ENCODE data around the gene GPR143. TPM values are rescaled to one million over a fixed set of nuclear protein-coding genes. Genes with fewer than 3 reads are reported as not detected.

The GPR143 gene
- total and polyA plus RNA-seq, 2 of the 4 experiments (the other 2 are of a cell fraction) = 0.07 TPM; not detected in 1

GRCh38 chrX:9797384-9798360 lies 32.0 kb upstream of the GPR143 start (continued):
- TF ChIP-seq MAZ (IDR thresholded peaks at IDR 0.05; ENCODE audit: borderline replicate concordance, low read depth, low read length) = no peak
- no peak for TF ChIP-seq NFE2L2 (IDR thresholded peaks at IDR 0.05; ENCODE audit: low read depth, low read length)

DNA sequence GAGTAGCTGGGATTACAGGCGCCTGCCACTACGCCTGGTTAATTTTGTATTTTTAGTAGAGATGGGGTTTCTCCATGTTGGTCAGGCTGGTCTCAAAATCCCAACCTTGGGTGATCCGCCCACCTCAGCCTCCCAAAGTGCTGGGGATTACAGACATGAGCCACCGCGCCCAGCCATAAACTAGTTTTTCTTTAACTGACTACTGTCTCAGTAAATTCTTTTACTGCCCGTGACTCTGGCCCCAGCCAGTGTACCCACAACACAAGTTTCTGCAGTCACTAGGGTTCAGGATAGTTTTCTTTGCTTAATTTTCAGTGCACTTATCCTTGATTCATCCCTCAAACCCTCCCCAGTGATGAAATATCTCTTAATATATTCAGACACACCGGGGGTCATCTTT lies 28.8 kb upstream of the GPR143 start:
- no peak for TF ChIP-seq FOS (IDR thresholded peaks at IDR 0.05; ENCODE audit: low read depth, low read length)
- no peak overlapping the region for H2AK5ac ChIP-seq (ENCODE audit: low read depth, low read length)
- H3K9me1 ChIP-seq (ENCODE audit: insufficient read depth, low read length) = no peaks in the 10 kb centered on the region
- CTCF ChIA-PET = interaction anchor here (0.6 kb wide), 1 partner anchor 10 kb away, joined by 3 read pairs; no protein-coding TSS in a partner anchor
- no peaks in the 10 kb centered on the region for H3K79me1 ChIP-seq (ENCODE audit: low read depth in 1 of 2, low read length in 2 of 2)
- H2BK15ac ChIP-seq (ENCODE audit: low read depth, low read length) = no peak overlapping the region
- no peak overlapping the region for H3K4me2 ChIP-seq (ENCODE audit: low read depth, low read length)
- no peak overlapping the region for H4K8ac ChIP-seq (ENCODE audit: low read depth in 2 of 2, low read length in 2 of 2)
- H3K14ac ChIP-seq (replicated peaks; ENCODE audit: low read depth, low read length) = no peak overlapping the region
- no peaks in the 10 kb centered on the region for H4K20me1 ChIP-seq (ENCODE audit: insufficient read depth, low read length)
- no peak overlapping the region for H3K27ac ChIP-seq (ENCODE audit: insufficient read depth, low read length)
- ATAC-seq (ENCODE audit: low read depth) (no peak), DNase-seq (no peak)
- no peak overlapping the region for H3K4ac ChIP-seq (ENCODE audit: low read depth, low read length)
- no peak overlapping the region for H2AK9ac ChIP-seq (replicated peaks; ENCODE audit: low read depth, low read length, poor library complexity)
- no peak overlapping the region for H4K91ac ChIP-seq (ENCODE audit: insufficient read depth, low read depth, low read length)
- H3K18ac ChIP-seq (ENCODE audit: low read depth, low read length) = no peak overlapping the region
- peaks cover 4% of the 10 kb centered on the region for H3K9me3 ChIP-seq (ENCODE audit: control insufficient read depth, insufficient read depth, low read length)
- no peaks in the 10 kb centered on the region for H3K27me3 ChIP-seq (ENCODE audit: control insufficient read depth, insufficient read depth, low read length)
- in situ Hi-C loops (cut with MboI; ENCODE audit: low sequenced_read_pairs) = no loop called here
- H3K23ac ChIP-seq (ENCODE audit: low read depth, low read length) = no peak overlapping the region
- H3K9ac ChIP-seq (ENCODE audit: low read depth, low read length) = no peak overlapping the region
- no CpG with 5 or more reads among the region's 7 CpGs for WGBS, 2 experiments (ENCODE audit: extremely low coverage in 2 of 2, insufficient read length in 1 of 2)
- no peaks in the 10 kb centered on the region for H3K36me3 ChIP-seq (ENCODE audit: control insufficient read depth, insufficient read depth, low read length)
- no peaks in the 10 kb centered on the region; the same call in 1 of the 2 replicates for H3K4me1 ChIP-seq (ENCODE audit: control insufficient read depth, insufficient read depth, low read length)
- BruUV-seq (replicated peaks) = no TSS peak
- H2BK120ac ChIP-seq (ENCODE audit: low read depth, low read length) = no peak overlapping the region
- no peak overlapping the region for H3K56ac ChIP-seq (ENCODE audit: extremely low read depth, insufficient read depth, low read length)
- H2AFZ ChIP-seq (replicated peaks; ENCODE audit: low read length, poor library complexity) = no peak overlapping the region
- H4K5ac ChIP-seq (ENCODE audit: low read depth, low read length) = no peak overlapping the region
- H3K4me3 ChIP-seq (ENCODE audit: insufficient read depth, low read depth, low read length) = no peak overlapping the region
- no peak overlapping the region for H2BK20ac ChIP-seq (ENCODE audit: low read depth, low read length)
- POLR2A ChIA-PET (ENCODE audit: unreplicated experiment) = no interaction called here
- H2BK5ac ChIP-seq (ENCODE audit: low read depth, low read length, poor library complexity, severe bottlenecking) = no peak overlapping the region
- intact Hi-C loops (cut with micrococcal nuclease) = no loop called here
- dilution Hi-C loops (cut with HindIII; ENCODE audit: low sequenced_read_pairs, unreplicated experiment) = no loop called here
